Measurements from ENCODE around the gene GABRA5. TPM values are rescaled to one million over a fixed set of nuclear protein-coding genes. Genes with fewer than 3 reads are reported as not detected.
"Not testable (repeated sequence)": the region's sequence is repeated elsewhere in the genome, so short reads cannot be mapped to it uniquely, and the experiment has no call there.

The GABRA5 gene
- not detected in 2 replicates for total RNA-seq (2021)
- not detected for Bru-seq, nascent RNA
- not detected for BruChase-seq, experiment 1, labeled RNA remaining after a 2-hour chase
- not detected for BruChase-seq, experiment 2, labeled RNA remaining after a 6-hour chase
- long read RNA-seq: 0 reads

DNA sequence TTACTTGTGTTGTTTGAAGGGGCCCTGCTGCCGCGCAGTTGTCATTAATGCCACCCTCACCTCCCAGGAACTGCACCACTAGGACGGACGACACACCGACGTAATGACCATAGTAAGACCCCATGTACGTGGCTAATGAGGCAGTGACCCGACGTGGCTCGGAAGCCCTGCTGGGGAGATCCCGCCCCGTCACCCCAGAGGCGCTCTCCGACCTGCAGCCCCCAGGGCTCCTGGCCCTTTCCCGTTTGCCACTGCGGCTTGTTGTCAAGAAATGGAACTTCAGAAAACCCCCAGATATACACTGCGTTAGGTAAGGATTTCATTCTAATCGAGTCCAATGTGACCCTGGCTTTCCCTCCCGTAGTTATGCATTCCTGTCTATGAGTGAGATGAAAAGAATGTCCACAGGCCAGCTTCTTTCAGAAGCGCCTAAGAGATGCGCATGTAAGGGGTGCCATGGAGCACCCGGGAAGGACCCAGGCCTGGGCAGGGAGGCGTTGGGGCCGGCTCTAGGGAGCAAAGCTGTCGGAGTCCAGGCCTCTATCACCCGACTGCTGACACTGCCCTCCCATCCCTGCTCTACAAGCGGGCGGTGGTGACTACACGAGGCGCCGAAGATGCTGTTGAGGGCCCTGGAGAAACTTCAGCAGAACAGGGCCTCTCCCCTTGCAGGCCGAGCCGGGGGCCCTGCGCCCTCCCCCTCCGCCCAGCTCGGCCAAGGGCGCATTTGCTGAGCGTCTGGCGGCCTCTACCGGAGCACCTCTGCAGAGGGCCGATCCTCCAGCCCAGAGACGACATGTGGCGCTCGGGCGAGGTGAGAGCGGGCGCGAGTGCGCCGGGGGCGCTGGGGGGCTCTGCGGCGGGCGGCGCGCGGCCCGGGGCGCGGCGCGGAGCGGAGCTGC, at the start of gene GABRA5:
Gene GABRA5, plus strand, starts transcription at position 765 of the 902 bp plus-strand sequence. CDS start 2,187 bp downstream, outside the sequence.
- H2AFZ ChIP-seq: no peak within 1 kb of the TSS
- BruUV-seq (replicated peaks): no TSS peak

GRCh38 chr15:26831191-26831590, 35.7 kb upstream of the GABRA5 start:
- H3K27me3 ChIP-seq (ENCODE audit: insufficient read depth, low read depth); CTCF ChIA-PET; H3K4me2 ChIP-seq; H3F3A ChIP-seq (ENCODE audit: insufficient read depth, low read depth); H3K4me1 ChIP-seq (replicated peaks; ENCODE audit: insufficient read depth); H3K79me2 ChIP-seq (ENCODE audit: low read depth); POLR2A ChIA-PET (ENCODE audit: unreplicated experiment); H3K27ac ChIP-seq; H3K9me3 ChIP-seq (ENCODE audit: insufficient read depth, low read depth); H2AFZ ChIP-seq; H4K20me1 ChIP-seq (ENCODE audit: insufficient read depth); H3K4me3 ChIP-seq; H3K9me2 ChIP-seq (ENCODE audit: insufficient read depth); BruUV-seq (replicated peaks); H3K36me3 ChIP-seq (ENCODE audit: low read depth); DNase-seq; intact Hi-C loops (cut with micrococcal nuclease; ENCODE audit: unreplicated experiment): not testable (repeated sequence)

More for the DNA sequence above, at the start of gene GABRA5:
- Histone ChIP-seq H3K4me1 (replicated peaks; ENCODE audit: insufficient read depth) (no peaks in the 10 kb centered on the region), H3K9me3 (ENCODE audit: insufficient read depth, low read depth) (no peaks in the 10 kb centered on the region), H3K4me2 (no peak within 1 kb of the TSS), H3K79me2 (ENCODE audit: low read depth) (no peaks in the 10 kb centered on the region), H4K20me1 (ENCODE audit: insufficient read depth) (no peaks in the 10 kb centered on the region), H3K27ac (no peak within 1 kb of the TSS), H3K36me3 (ENCODE audit: low read depth) (no peaks in the 10 kb centered on the region), H3K27me3 (ENCODE audit: insufficient read depth, low read depth) (no peaks in the 10 kb centered on the region), H3K9me2 (ENCODE audit: insufficient read depth) (no peaks in the 10 kb centered on the region), H3F3A (ENCODE audit: insufficient read depth, low read depth) (no peaks in the 10 kb centered on the region), H3K4me3 (no peak within 1 kb of the TSS)
- no peak for DNase-seq
- ChIA-PET CTCF (no interaction called here), POLR2A (ENCODE audit: unreplicated experiment) (no interaction called here)
- no peak for TF ChIP-seq EZH2 (IDR thresholded peaks at IDR 0.05; ENCODE audit: low read depth)
- TF ChIP-seq, protein P1, sequence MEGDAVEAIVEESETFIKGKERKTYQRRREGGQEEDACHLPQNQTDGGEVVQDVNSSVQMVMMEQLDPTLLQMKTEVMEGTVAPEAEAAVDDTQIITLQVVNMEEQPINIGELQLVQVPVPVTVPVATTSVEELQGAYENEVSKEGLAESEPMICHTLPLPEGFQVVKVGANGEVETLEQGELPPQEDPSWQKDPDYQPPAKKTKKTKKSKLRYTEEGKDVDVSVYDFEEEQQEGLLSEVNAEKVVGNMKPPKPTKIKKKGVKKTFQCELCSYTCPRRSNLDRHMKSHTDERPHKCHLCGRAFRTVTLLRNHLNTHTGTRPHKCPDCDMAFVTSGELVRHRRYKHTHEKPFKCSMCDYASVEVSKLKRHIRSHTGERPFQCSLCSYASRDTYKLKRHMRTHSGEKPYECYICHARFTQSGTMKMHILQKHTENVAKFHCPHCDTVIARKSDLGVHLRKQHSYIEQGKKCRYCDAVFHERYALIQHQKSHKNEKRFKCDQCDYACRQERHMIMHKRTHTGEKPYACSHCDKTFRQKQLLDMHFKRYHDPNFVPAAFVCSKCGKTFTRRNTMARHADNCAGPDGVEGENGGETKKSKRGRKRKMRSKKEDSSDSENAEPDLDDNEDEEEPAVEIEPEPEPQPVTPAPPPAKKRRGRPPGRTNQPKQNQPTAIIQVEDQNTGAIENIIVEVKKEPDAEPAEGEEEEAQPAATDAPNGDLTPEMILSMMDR (conservative IDR thresholded peaks at IDR 0.05): no peak
- intact Hi-C loops (cut with micrococcal nuclease; ENCODE audit: unreplicated experiment): no loop called here

GRCh38 chr15:26831951-26832350, 34.9 kb upstream of the GABRA5 start:
- no peaks in the 10 kb centered on the region for H3K36me3 ChIP-seq (ENCODE audit: low read depth)
- no peaks in the 10 kb centered on the region for H3F3A ChIP-seq (ENCODE audit: insufficient read depth, low read depth)
- no peaks in the 10 kb centered on the region for H3K4me1 ChIP-seq (replicated peaks; ENCODE audit: insufficient read depth)
- intact Hi-C loops (cut with micrococcal nuclease; ENCODE audit: unreplicated experiment): no loop called here
- POLR2A ChIA-PET (ENCODE audit: unreplicated experiment): no interaction called here
- no peaks in the 10 kb centered on the region for H4K20me1 ChIP-seq (ENCODE audit: insufficient read depth)
- no peak overlapping the region for H3K4me3 ChIP-seq
- CTCF ChIA-PET: no interaction called here
- no peak overlapping the region for H2AFZ ChIP-seq
- no peaks in the 10 kb centered on the region for H3K9me3 ChIP-seq (ENCODE audit: insufficient read depth, low read depth)
- BruUV-seq (replicated peaks): no TSS peak
- H3K4me2 ChIP-seq: no peak overlapping the region
- no peaks in the 10 kb centered on the region for H3K79me2 ChIP-seq (ENCODE audit: low read depth)
- H3K9me2 ChIP-seq (ENCODE audit: insufficient read depth): no peaks in the 10 kb centered on the region
- TF ChIP-seq, protein P1 (conservative IDR thresholded peaks at IDR 0.05): no peak
- no peak for TF ChIP-seq EZH2 (IDR thresholded peaks at IDR 0.05; ENCODE audit: low read depth)
- no peak overlapping the region for H3K27ac ChIP-seq
- peaks cover 2% of the 10 kb centered on the region; the same call in 1 of the 2 replicates for H3K27me3 ChIP-seq (ENCODE audit: insufficient read depth, low read depth)
- DNase-seq: no peak
